Fibroblast of upper back skin (primary cell): ENCODE results near the gene ZSCAN18.
A peak's percentile ranks its signal among the peaks of the same experiment; 100 is the strongest.

ENCODE experiments used
- DNase-seq: peaks from one replicate; pipeline ENCODE4 v3.0.0-alpha.2; 2013

Gene ZSCAN18

GRCh38 chr19:58085348-58085875 is 12.6 kb downstream of the ZSCAN18 start:
- DNase-seq = no peak

GRCh38 chr19:58084596-58085347 is 13.3 kb downstream of the ZSCAN18 start:
- no peak for DNase-seq

GRCh38 chr19:58083021-58083420 is 15.0 kb downstream of the ZSCAN18 start:
- no peak for DNase-seq

- DNase-seq = no peak
Measured at GRCh38 chr19:58079792-58080191, 18.2 kb downstream of the ZSCAN18 start.

GRCh38 chr19:58067240-58067912 is 30.7 kb downstream of the ZSCAN18 start:
- no peak for DNase-seq

- DNase-seq = no peak
Measured at GRCh38 chr19:58063712-58064111, 34.3 kb downstream of the ZSCAN18 start.

GRCh38 chr19:58060231-58060630 is 37.8 kb downstream of the ZSCAN18 start:
- no peak for DNase-seq

- no peak for DNase-seq
Measured at GRCh38 chr19:58059671-58060078, 38.4 kb downstream of the ZSCAN18 start.

GRCh38 chr19:58059003-58059670 is 38.9 kb downstream of the ZSCAN18 start, which contains the start of gene ZNF135:
Gene ZNF135, plus strand, starts transcription at chr19:58059282. Its CDS starts 721 bp downstream, at chr19:58060003.
- DNase-seq = peak; percentile 79

GRCh38 chr19:58058467-58058866 is 39.6 kb downstream of the ZSCAN18 start:
- no peak for DNase-seq

GRCh38 chr19:58056861-58057260 is 41.2 kb downstream of the ZSCAN18 start:
- no peak for DNase-seq

- no peak for DNase-seq
Measured at GRCh38 chr19:58056261-58056660, 41.8 kb downstream of the ZSCAN18 start.

GRCh38 chr19:58054901-58055874 is 42.8 kb downstream of the ZSCAN18 start:
- DNase-seq = no peak

GRCh38 chr19:58053480-58054156 is 44.4 kb downstream of the ZSCAN18 start:
- no peak for DNase-seq

GRCh38 chr19:58052256-58052655 is 45.8 kb downstream of the ZSCAN18 start:
- DNase-seq = no peak

GRCh38 chr19:58047672-58048071 is 50.4 kb downstream of the ZSCAN18 start:
- DNase-seq = no peak

- DNase-seq = no peak
Measured at GRCh38 chr19:58046856-58047255, 51.2 kb downstream of the ZSCAN18 start.

- DNase-seq = no peak
Measured at GRCh38 chr19:58045411-58046050, 52.5 kb downstream of the ZSCAN18 start.

- no peak for DNase-seq
Measured at GRCh38 chr19:58044886-58045285, 53.1 kb downstream of the ZSCAN18 start.

- DNase-seq = no peak
Measured at GRCh38 chr19:58044391-58044790, 53.6 kb downstream of the ZSCAN18 start.
